ENCODE results near the gene TLCD1. TPM values are rescaled to one million over a fixed set of nuclear protein-coding genes. Genes with fewer than 3 reads are reported as not detected.
"Not testable (repeated sequence)": the region's sequence is repeated elsewhere in the genome, so short reads cannot be mapped to it uniquely, and the experiment has no call there.

Gene TLCD1
- total and polyA plus RNA-seq, 10 donors = 0.97 to 3.5 (median 2.3) TPM; not detected in 1

GRCh38 chr17:28740406-28741357 is 14.6 kb upstream of the TLCD1 start:
- H3K4me1 ChIP-seq = peaks cover 10 to 85% (median 71%) of the 10 kb centered on the region in 6 donors
- TF ChIP-seq POLR2A (IDR thresholded peaks at IDR 0.05) (no peak), CTCF (IDR thresholded peaks at IDR 0.05 in 8 of 11, conservative IDR thresholded peaks at IDR 0.05 in 3 of 11) (no peak), POLR2AphosphoS5 (IDR thresholded peaks at IDR 0.05) (no peak)
- intact Hi-C loops (cut with DNase I; ENCODE audit: low total_unique reads) = no loop called here
- no peaks in the 10 kb centered on the region for H3K9me3 ChIP-seq
- 47 to 79% (median 72%) methylated on average over 10 of the region's 10 CpGs for WGBS, 5 donors
- H3K36me3 ChIP-seq = peaks cover 0 to 9% (median 0%) of the 10 kb centered on the region in 6 donors
- peaks cover 0 to 14% (median 0%) of the 10 kb centered on the region in 7 donors for H3K27me3 ChIP-seq (replicated peaks in 1 of 7)
- peak overlapping the region in 1 of 8 donors; percentile 7 for H3K4me3 ChIP-seq
- H3K27ac ChIP-seq = peak overlapping the region in 6 of 8 donors; percentile 20 to 96 (median 94)
- peak; percentile 69 for DNase-seq

- intact Hi-C loops (cut with DNase I; ENCODE audit: low total_unique reads) = no loop called here
- TF ChIP-seq POLR2A (IDR thresholded peaks at IDR 0.05) (no peak), POLR2AphosphoS5 (IDR thresholded peaks at IDR 0.05) (peak; percentile 5 to 76 (median 54))
- H3K4me1 ChIP-seq = peaks cover 9 to 81% (median 54%) of the 10 kb centered on the region in 6 donors
- peaks cover 0 to 26% (median 2%) of the 10 kb centered on the region in 6 donors for H3K36me3 ChIP-seq
- peak overlapping the region in 7 of 8 donors; percentile 0 to 96 (median 66) for H3K27ac ChIP-seq
- DNase-seq = peak; percentile 83
- H3K27me3 ChIP-seq (replicated peaks in 1 of 7) = no peaks in the 10 kb centered on the region
- no peaks in the 10 kb centered on the region for H3K9me3 ChIP-seq
- H3K4me3 ChIP-seq = peak overlapping the region in 1 of 8 donors; percentile 4
- WGBS, 5 donors = 45 to 68% (median 64%) methylated on average over 9 to 10 of the region's 10 CpGs
Observed at GRCh38 chr17:28738680-28739384, 12.8 kb upstream of the TLCD1 start.

GRCh38 chr17:28737770-28738679 is 12.0 kb upstream of the TLCD1 start:
- peak; percentile 94 for DNase-seq
- Histone ChIP-seq H3K27ac (peak overlapping the region; percentile 26 to 96 (median 66)), H3K27me3 (replicated peaks in 1 of 7) (no peaks in the 10 kb centered on the region), H3K36me3 (peaks cover 0 to 26% (median 2%) of the 10 kb centered on the region in 6 donors), H3K4me3 (peak overlapping the region in 1 of 8 donors; percentile 49), H3K4me1 (peaks cover 9 to 78% (median 47%) of the 10 kb centered on the region in 6 donors), H3K9me3 (no peaks in the 10 kb centered on the region)
- intact Hi-C loops (cut with DNase I; ENCODE audit: low total_unique reads) = no loop called here
- WGBS, 5 donors = 66 to 81% (median 71%) methylated on average over 18 to 22 of the region's 22 CpGs
- TF ChIP-seq CTCF (IDR thresholded peaks at IDR 0.05 in 8 of 11, conservative IDR thresholded peaks at IDR 0.05 in 3 of 11) = peak in 1 of 11 experiments; percentile 6
- TF ChIP-seq POLR2A (IDR thresholded peaks at IDR 0.05) = no peak
- TF ChIP-seq POLR2AphosphoS5 (IDR thresholded peaks at IDR 0.05) = peak; percentile 58 to 83 (median 77)

- Histone ChIP-seq H3K9me3 (no peaks in the 10 kb centered on the region), H3K27me3 (replicated peaks in 1 of 7) (no peaks in the 10 kb centered on the region), H3K27ac (peak overlapping the region in 5 of 8 donors; percentile 26 to 96 (median 83)), H3K36me3 (peaks cover 0 to 26% (median 2%) of the 10 kb centered on the region in 6 donors), H3K4me1 (peaks cover 9 to 70% (median 40%) of the 10 kb centered on the region in 6 donors), H3K4me3 (peak overlapping the region in 1 of 8 donors; percentile 49)
- 93 to 98% (median 96%) methylated on average over 7 to 12 of the region's 12 CpGs for WGBS, 5 donors
- TF ChIP-seq CTCF (IDR thresholded peaks at IDR 0.05 in 8 of 11, conservative IDR thresholded peaks at IDR 0.05 in 3 of 11) (no peak), POLR2A (IDR thresholded peaks at IDR 0.05) (no peak), POLR2AphosphoS5 (IDR thresholded peaks at IDR 0.05) (no peak)
- intact Hi-C loops (cut with DNase I; ENCODE audit: low total_unique reads) = no loop called here
- DNase-seq = no peak
Observed at GRCh38 chr17:28737316-28737715, 11.3 kb upstream of the TLCD1 start.

- H3K4me3 ChIP-seq; H3K27ac ChIP-seq; H3K27me3 ChIP-seq (replicated peaks in 1 of 7); DNase-seq; H3K9me3 ChIP-seq; intact Hi-C loops (cut with DNase I; ENCODE audit: low total_unique reads): not testable (repeated sequence)
- peaks cover 6 to 59% (median 28%) of the 10 kb centered on the region in 6 donors for H3K4me1 ChIP-seq
- peaks cover 0 to 26% (median 2%) of the 10 kb centered on the region in 6 donors for H3K36me3 ChIP-seq
- 91 to 99% (median 92%) methylated on average over 5 to 8 of the region's 8 CpGs for WGBS, 5 donors
Observed at GRCh38 chr17:28735913-28736769, 10.1 kb upstream of the TLCD1 start.

All from spleen (tissue), 11 donors.